Left renal pelvis (tissue), 4 donors: Measurements from ENCODE around the gene CHD9. TPM values are rescaled to one million over a fixed set of nuclear protein-coding genes. Genes with fewer than 3 reads are reported as not detected.
"Not testable (repeated sequence)": the region's sequence is repeated elsewhere in the genome, so short reads cannot be mapped to it uniquely, and the experiment has no call there.

Source experiments
- DNase-seq, 4 donors: peaks; one replicate each; pipeline ENCODE4 v3.0.0-alpha.2; 2013; ENCODE audit warnings: low read depth in 4 of 4, low spot score in 3 of 4
- polyA plus RNA-seq, 4 donors: library from polyadenylated mRNA; unstranded; fragments of 120-200 nt; gene quantifications; one replicate each; pipeline ENCODE4 v1.2.1, GENCODE V29; 2013; ENCODE audit not compliant: insufficient read length in 4 of 4

The CHD9 gene
- polyA plus RNA-seq, 4 donors, result 55.3 to 62.6 (median 59.7) TPM

GRCh38 chr16:53069772-53070171, 15.0 kb downstream of the CHD9 start:
- DNase-seq, result no peak

DNA sequence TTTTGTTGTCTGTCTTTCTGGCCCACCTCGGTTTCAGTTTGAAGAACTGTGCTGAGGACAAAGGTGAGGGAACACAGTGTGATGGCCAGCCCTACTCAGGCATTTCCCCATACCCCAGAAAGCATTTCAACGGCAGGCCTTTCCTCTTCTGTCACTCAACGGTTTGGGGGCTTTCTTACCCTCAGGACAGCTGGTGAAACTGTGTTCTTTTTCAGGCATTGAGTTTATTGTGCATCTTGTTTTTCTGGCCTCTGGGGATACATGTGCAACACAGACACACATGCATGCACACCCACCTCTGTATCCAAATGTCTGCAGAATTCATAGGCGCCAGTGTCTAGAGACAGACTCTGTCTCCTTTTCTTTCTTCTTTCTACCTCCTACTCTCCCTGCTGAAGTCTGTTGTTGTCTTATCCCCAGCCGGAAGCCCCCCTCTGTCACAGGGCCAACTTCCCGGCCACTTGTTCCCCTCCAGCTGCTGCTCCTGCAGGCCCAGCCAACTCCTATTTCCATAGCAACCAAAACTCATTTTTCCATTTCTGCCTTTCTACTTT, 17.0 kb downstream of the CHD9 start:
- peak in 1 of 4 donors; percentile 66 for DNase-seq

GRCh38 chr16:53073022-53073421, 18.2 kb downstream of the CHD9 start:
- no peak for DNase-seq

DNA sequence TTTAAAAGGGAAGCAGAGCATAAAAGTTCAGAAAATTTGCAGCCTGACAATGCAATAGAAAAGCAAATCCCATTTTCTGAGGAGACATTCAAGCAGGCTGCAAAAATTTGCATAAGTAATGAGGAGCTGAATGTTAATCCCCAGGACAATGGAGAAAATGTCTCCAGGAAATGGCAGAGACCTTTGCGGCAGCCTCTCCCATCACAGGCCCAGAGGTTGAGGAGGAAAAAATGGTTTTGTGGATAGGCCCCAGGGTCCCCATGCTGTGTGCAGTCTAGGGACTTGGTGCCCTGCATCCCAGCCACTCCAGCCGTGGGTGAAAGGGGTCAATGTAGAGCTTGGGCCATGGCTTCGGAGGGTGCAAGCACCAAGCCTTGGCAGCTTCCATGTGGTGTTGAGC, 19.5 kb downstream of the CHD9 start:
- DNase-seq, result not testable (repeated sequence)

DNA sequence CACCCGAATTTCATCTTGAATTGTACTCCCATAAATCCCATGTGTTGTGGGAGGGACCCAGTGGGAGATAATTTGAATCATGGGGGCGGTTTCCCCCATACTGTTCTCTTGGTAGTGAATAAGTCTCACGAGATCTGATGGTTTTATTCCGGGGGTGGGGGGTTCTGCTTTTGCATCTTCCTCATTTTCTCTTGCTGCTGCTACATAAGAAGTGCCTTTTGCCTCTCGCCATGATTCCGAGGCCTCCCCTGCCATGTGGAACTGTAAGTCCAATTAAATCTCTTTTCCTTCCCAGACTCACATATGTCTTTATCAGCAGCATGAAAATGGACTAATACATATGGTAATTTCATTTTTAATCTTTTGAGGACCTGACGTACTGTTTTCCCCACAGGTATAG, 20.7 kb downstream of the CHD9 start:
- not testable (repeated sequence) for DNase-seq

- DNase-seq, result no peak
These were observed 23.5 kb downstream of the CHD9 start for GRCh38 chr16:53078247-53078646.

DNA sequence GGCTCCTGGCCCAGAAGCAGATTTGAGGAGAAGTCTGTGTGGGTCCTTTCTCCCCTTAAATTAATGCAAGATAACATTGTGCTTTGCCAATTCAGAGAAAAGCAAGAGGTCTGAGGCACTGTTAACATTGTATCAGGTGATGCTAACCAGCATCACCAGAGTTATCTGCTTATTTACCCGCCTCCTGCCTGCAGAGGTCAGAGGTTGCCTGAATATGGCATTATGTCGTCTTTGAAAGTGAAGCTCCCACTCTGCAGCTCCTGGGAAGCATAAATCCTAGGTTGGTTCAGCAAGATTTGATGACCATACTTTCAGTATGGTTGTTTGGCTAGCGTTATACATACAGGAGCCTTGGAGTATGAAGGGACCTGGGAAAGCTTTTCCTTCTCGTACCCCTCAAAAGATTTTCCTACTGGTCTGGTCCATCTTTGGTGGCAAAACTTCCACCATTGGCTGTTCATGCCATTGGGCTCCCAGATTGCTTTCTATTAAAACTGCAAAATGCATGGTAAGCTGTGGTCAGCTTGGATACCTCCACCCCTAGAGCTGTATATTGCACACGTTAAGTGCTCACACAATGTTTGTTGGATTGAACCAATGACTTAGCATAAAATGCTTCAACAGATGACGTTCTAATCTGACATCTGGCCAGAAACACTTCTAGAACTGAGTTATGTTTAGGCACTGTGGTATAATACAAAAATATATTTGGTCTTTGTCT, 24.1 kb downstream of the CHD9 start:
- DNase-seq, result no peak

- DNase-seq, result no peak
These were observed 25.7 kb downstream of the CHD9 start for GRCh38 chr16:53080345-53081031.

- DNase-seq, result no peak
These were observed 26.2 kb downstream of the CHD9 start for GRCh38 chr16:53081032-53081424.

DNA sequence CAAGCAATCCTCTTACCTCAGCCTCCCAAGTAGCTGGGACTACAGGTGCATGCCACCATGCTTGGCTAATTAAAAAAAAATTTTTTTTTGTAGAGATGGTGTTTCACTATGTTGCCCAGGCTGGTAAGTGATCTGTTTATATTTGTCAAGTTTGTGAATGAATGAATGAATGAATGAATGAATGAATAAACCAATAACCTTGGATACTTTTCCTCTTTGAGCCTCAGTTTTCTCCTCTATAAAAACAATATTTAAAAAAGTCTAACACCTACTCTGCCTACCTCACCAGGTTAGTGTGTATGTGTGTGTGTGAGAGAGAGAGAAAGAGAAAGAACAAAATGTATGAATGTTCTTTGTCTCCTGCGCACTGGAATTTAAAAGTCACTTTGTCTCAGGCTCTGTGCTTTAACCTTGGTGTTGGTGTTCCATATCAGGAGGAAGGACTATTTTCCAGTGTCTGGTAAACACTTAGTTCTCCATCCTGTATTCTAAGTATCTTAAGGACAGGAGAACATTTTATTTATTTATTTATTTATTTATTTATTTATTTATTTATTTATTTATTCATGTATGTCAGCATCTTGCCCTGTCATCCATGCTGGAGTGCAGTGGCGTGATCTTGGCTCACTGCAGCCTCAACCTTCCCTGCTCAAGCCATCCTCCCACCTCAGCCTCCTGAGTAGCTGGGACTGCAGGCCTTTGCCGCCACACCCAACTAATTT, 27.1 kb downstream of the CHD9 start:
- no peak for DNase-seq

- DNase-seq, result no peak
These were observed 27.7 kb downstream of the CHD9 start for GRCh38 chr16:53082509-53082908.

- DNase-seq, result no peak
These were observed 28.3 kb downstream of the CHD9 start for GRCh38 chr16:53083119-53083518.

GRCh38 chr16:53084141-53084541, 29.4 kb downstream of the CHD9 start:
- no peak for DNase-seq

DNA sequence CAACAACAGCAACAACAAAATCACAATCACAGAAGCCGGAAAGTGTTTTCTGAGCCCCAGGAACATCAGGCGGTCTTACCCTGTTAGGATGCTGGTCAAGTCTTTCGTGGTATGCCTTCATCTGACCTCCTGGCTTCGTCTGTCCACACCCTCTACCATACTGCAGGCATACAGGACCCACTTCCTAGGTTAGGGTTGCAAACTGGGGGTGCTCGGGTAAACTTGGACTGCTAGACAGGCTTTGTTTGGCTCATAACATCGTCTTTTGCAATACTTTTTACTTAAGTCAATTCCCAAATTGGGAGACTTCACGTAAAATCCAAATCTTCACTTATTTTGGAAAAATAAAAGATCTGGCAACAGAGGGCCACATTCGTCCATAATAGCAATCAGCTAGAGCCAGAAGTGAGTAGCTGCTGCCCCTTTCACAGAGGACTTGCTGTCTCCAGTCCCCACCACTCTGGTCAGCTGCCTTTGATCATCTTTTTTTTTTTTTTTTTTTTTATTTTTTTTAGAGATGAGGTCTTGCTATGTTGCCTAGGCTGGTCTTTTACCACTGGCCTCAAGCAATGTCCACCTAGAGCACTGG, 30.0 kb downstream of the CHD9 start:
- DNase-seq, result no peak

GRCh38 chr16:53085369-53085843, 30.6 kb downstream of the CHD9 start:
- DNase-seq, result no peak

DNA sequence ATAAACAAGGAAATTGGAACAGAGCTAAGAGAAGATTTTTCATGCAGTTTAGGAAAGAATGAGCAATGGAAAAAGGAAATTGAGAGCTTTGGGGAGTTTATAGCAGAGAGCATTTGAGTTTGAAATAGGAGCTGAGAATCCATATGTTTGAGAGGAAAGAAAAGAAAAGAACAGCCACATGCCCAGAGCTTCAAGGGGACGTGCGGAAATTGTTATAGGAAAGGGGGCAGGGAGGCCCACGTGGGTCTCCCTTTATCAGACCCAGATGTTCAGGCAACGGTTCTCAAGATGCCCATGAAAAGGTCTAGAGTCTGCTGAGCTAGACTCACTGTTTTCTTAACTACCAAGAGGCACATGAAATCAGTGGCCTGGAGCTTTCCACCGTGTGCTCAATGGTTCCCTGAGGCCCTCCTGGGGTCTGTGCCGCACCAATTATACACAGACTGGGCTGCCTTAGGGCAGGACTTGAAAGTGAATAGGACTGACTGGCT, 31.2 kb downstream of the CHD9 start:
- DNase-seq, result no peak

- DNase-seq, result no peak
These were observed 32.3 kb downstream of the CHD9 start for GRCh38 chr16:53087101-53087500.

DNA sequence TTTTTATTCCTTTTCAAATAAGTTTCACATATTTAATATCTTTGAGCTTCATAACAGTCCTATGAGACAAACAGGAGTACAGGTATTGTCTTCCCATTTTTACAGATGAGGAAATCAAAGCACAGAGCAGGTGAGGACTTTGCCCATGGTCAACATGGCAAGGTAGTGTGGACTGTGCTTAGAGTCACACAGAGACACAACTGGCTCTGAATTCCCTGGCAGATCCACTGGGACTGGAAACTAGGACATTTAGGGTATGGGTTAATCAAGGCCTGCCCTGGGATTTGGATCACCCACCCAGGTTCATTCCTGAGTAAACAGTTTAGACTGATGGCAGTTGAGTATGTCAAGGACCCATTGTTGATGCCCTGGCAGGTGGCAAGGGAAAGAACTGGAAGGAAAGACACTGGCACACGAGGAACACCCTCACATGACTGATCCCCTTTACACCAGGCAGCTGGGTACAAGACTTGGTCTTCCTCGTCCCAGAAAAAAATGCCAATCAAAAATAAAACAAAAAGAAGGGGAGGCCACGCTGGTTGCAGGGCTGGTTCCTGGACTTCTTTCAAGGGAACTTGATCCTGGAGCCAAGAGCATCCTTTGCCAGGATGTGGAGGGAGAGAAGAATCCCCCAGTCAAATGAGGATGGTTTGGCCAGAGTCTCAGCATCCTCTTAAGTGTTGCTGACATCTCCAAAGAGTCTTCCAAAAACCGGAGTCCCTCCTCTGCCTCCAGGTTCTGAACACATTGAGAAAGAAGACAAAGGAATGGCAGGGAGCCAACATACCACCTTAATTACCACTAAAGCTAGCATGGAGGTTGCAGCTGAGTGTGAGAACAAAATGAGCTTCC, 34.9 kb downstream of the CHD9 start:
- DNase-seq, result no peak

DNA sequence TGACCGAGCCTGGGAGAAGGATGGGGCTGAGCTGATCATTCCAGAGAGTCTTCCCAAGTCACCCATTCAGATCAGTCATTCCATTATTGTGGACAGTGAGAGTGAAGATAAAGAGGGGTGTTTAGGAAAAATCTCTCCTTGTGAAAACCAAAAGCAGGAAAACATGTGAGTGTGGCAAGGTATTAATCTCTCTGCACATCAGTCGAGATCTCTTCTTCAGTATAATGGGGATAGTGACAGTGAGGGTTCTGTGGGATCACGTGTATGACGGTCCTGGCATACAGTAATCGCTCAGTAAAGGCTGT, 35.4 kb downstream of the CHD9 start:
- DNase-seq, result no peak
